Stimulated activated CD4-positive, alpha-beta T cell treated with anti-CD3 and anti-CD28 coated beads, Interleukin-1b, Interleukin-23, amount 100 ng/mL, for 1 hour (primary cell): ENCODE data around the gene ELOVL6.
"Not testable (repeated sequence)": the region's sequence is repeated elsewhere in the genome, so short reads cannot be mapped to it uniquely, and the experiment has no call there.

Experiments
- DNase-seq, 2 donors: peaks; one replicate each; pipeline ENCODE4 v3.0.0-alpha.2; 2020; ENCODE audit warnings: low read depth in 2 of 2

The ELOVL6 gene

GRCh38 chr4:110160618-110161017, 37.8 kb downstream of the ELOVL6 start:
- DNase-seq = no peak

- no peak for DNase-seq
Measured at GRCh38 chr4:110159541-110159940, 38.9 kb downstream of the ELOVL6 start.

- DNase-seq = no peak
Measured at GRCh38 chr4:110157580-110157979, 40.8 kb downstream of the ELOVL6 start.

GRCh38 chr4:110157166-110157565, 41.2 kb downstream of the ELOVL6 start:
- not testable (repeated sequence) for DNase-seq

GRCh38 chr4:110156442-110156841, 42.0 kb downstream of the ELOVL6 start:
- no peak for DNase-seq

- no peak for DNase-seq
Measured at GRCh38 chr4:110155654-110156053, 42.8 kb downstream of the ELOVL6 start.

- DNase-seq = no peak
Measured at GRCh38 chr4:110154582-110154981, 43.8 kb downstream of the ELOVL6 start.

- DNase-seq = no peak
Measured at GRCh38 chr4:110152386-110152785, 46.0 kb downstream of the ELOVL6 start.

GRCh38 chr4:110149089-110149488, 49.3 kb downstream of the ELOVL6 start:
- DNase-seq = no peak

- DNase-seq = no peak
Measured at GRCh38 chr4:110142461-110142860, 56.0 kb downstream of the ELOVL6 start.

- DNase-seq = no peak
Measured at GRCh38 chr4:110139815-110140214, 58.6 kb downstream of the ELOVL6 start.

GRCh38 chr4:110139111-110139510, 59.3 kb downstream of the ELOVL6 start:
- no peak for DNase-seq

GRCh38 chr4:110138551-110138950, 59.9 kb downstream of the ELOVL6 start:
- DNase-seq = no peak

- no peak for DNase-seq
Measured at GRCh38 chr4:110137829-110138228, 60.6 kb downstream of the ELOVL6 start.

GRCh38 chr4:110135523-110135922, 62.9 kb downstream of the ELOVL6 start:
- no peak for DNase-seq

- no peak for DNase-seq
Measured at GRCh38 chr4:110135076-110135475, 63.3 kb downstream of the ELOVL6 start.

- DNase-seq = no peak
Measured at GRCh38 chr4:110134269-110134869, 64.0 kb downstream of the ELOVL6 start.

GRCh38 chr4:110132816-110133719, 65.3 kb downstream of the ELOVL6 start:
- DNase-seq = no peak

GRCh38 chr4:110131916-110132315, 66.5 kb downstream of the ELOVL6 start:
- DNase-seq = no peak

GRCh38 chr4:110130576-110131358, 67.6 kb downstream of the ELOVL6 start:
- no peak for DNase-seq

GRCh38 chr4:110129544-110129943, 68.9 kb downstream of the ELOVL6 start:
- no peak for DNase-seq

- no peak for DNase-seq
Measured at GRCh38 chr4:110128472-110128919, 69.9 kb downstream of the ELOVL6 start.
